ENCODE measurements around the gene UBL5.

The UBL5 gene

DNA sequence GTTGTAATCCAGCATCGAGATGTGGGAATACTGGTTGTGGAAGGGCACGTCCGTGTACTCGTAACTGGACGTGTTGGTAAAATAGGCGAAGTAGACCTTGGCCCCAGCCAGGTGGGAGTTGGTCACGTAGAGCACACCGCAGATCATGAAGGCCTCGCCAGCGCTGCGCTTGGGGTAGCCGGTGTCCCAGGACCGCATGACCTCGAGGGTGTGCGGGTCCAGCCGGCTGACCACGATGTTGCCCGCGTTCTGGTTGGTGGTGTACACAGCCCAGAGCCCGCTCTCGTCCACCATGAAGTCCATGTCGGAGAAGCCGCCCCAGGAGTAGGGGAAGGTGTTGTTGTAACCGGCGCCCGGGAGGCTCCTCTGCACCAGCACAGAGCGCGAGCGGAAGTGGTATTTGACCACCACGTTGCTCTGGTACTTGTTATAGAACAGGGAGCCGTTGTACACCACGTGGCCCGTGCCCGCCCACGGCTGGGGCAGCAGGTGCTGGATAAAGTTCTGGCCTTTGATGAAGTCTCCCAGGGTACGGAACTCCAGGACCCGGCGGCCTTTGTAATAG lies 26.6 kb downstream of the UBL5 start:
- no peak for DNase-seq (ENCODE audit: low spot score)

DNA sequence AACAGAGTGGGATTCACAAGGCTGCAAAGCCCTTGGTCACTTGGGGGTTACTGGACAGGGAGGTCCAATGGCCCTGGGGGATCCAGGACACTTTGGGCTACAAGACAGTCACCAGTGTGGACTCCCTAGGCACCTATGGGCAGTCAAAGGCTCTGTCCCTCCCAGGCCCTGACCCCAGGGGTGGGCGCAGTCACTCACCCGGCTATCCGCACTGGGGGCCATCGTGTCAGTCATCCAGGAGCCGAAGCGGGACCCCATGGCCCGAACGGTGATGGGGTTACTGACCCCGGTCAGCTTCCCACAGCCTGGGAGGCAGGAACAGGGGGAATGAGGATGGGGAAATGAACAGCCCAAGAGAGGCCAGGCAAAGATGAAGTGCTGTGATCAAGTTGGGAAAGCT lies 28.9 kb downstream of the UBL5 start:
- no peak for DNase-seq (ENCODE audit: low spot score)

DNA sequence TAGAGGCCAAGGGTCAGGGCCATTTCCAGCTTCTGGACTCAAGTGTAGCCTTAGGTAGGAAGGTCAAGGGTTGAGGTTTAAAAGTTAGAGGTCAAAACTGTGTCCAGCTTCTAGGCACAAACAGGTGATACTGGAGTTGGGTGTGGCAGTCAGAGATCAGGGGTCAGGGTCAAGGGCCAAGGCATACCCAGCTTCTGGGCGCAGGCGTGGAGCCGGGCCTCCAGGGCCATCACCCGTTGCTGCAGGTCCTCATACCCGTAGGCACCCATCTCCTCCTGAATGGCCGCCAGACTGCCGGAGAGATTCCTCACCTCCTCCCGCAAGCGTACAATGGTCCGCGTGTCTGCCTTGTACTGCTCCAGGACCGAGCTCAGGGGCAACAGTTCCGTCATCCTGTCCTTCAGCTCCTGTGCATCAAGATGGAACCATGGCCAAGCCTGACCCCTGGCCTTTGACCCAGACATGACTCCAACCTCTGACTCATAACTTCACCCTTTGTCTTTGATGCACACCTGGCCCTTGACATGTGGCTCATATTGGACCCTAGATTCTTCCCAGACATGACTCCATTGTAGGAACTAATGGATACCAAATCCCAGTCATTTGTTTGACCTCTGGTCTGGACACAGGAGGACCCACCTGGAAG lies 29.5 kb downstream of the UBL5 start:
- no peak for DNase-seq (ENCODE audit: low spot score)

GRCh38 chr19:9857920-9858746 lies 30.4 kb downstream of the UBL5 start:
- DNase-seq (ENCODE audit: low spot score), result peak; percentile 51

GRCh38 chr19:9858766-9859165 lies 31.0 kb downstream of the UBL5 start:
- no peak for DNase-seq (ENCODE audit: low spot score)

- no peak for DNase-seq (ENCODE audit: low spot score)
Measured at GRCh38 chr19:9860407-9860806, 32.7 kb downstream of the UBL5 start.

GRCh38 chr19:9861503-9861902 lies 33.8 kb downstream of the UBL5 start:
- DNase-seq (ENCODE audit: low spot score), result no peak

GRCh38 chr19:9862938-9863337 lies 35.2 kb downstream of the UBL5 start:
- no peak for DNase-seq (ENCODE audit: low spot score)

GRCh38 chr19:9863759-9864158 lies 36.0 kb downstream of the UBL5 start:
- DNase-seq (ENCODE audit: low spot score), result peak; percentile 12

GRCh38 chr19:9865732-9866501 lies 38.2 kb downstream of the UBL5 start:
- peak; percentile 52 for DNase-seq (ENCODE audit: low spot score)

GRCh38 chr19:9868983-9869617 lies 41.4 kb downstream of the UBL5 start:
- no peak for DNase-seq (ENCODE audit: low spot score)

DNA sequence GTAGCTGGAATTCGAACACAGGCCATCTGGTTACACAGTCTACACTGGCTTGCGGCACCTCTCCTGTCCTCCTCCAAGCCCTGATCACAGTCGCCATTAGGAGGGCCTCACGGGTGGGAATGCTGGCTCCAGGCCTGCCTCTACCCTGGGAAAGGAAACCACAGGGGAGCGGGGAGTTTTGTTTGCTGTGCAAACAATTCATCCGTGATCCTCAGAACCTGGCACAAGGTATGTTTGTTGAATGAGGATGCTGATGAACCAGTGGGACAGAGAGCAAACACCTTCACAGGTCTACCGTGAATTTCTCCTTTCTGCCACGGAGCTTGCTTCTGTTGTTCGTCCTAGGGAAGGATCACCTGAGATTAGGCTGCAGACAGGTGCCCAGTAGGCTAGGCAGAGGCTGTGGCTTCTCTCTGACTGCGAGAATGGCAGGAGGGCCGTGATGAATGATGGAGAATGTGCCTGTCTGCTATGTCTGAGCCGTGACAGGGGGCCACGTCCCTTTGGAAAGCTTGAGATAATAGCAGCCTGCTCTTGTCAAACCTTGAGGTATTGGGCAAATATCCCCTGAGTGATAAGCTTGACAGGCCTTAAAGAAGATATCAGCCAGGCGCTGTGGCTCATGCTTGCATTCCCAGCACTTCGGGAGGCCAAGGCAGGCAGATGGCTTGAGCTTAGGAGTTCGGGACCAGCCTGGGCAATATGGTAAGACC lies 44.1 kb downstream of the UBL5 start:
- no peak for DNase-seq (ENCODE audit: low spot score)

- DNase-seq (ENCODE audit: low spot score), result no peak
Measured at GRCh38 chr19:9872618-9873242, 45.0 kb downstream of the UBL5 start.

GRCh38 chr19:9875031-9875627 lies 47.4 kb downstream of the UBL5 start:
- no peak for DNase-seq (ENCODE audit: low spot score)

- no peak for DNase-seq (ENCODE audit: low spot score)
Measured at GRCh38 chr19:9875796-9876195, 48.1 kb downstream of the UBL5 start.

DNA sequence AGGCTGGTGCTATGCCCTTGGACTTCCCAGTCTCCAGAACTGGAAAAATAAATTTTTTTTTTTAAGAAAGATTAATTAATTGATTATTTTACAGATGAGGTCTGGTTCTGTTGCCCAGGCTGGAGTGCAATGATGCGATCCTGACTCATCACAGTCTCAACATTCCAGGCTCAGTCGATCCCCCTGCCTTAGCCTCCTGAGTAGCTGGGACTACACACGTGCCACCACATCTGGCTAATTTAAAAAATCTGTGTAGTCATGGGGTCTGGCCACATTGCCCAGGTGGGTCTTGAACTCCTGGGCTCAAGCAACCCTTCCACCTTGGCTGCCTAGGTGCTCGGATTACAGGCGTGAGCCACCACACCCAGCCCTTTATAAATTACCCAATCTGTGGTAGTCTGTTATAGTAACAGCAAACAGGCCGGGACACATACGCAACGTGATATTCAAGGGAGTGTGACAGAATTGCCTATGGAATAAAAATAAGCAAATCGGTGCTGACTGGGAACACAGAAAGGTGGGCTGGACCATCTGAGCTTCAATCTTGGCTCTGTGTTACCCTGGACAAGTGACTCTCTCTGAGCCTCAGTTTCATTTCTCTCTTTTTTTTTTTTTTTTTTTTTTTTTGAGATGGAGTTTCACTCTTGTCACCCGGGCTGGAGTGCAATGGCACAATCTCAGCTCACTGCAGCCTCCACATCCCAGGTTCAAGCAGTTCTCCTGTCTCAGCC lies 50.2 kb downstream of the UBL5 start:
- DNase-seq (ENCODE audit: low spot score), result no peak

DNA sequence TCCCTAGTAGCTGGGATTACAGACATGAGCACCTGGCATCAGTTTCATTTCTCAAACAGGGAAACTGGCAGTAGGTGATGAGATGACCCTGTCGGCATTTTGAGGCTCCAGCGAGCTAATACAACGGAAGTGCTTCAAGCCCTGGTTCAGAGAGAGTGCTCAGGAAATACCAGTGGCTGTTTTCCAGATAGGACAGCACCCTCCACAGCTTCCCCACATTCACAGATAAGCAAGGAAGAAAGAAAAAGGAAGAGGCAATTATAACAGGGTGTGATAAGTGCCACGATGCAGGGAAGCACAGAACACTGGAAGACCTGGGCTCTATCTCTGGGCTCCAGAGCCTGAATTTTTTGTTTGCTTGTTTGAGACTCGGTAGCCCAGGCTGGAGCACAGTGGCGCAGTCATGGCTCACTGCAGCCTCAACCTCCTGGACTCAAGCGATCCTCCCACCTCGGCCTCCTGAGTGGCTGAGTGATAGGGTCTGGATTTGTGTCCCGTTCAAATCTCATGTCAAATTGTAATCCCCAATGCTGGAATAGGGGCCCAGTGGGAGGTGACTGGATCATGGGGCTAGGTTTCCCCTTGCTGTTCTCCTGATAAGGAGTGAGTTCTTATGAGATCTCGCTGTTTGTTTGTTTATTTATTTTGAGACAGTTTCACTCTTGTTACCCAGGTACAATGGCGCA lies 50.9 kb downstream of the UBL5 start:
- DNase-seq (ENCODE audit: low spot score), result no peak
